Nephron (organoid): Measurements from ENCODE around the gene TRIM9.

Experiments used
- H3K27ac Mint-ChIP-seq, 3 experiments: 2 replicates each; pipeline ENCODE4 v1.8.0; 2020; ENCODE audit warnings: mixed read lengths in 3 of 3, mild to moderate bottlenecking in 2 of 3, moderate library complexity in 1 of 3
- H3K27me3 Mint-ChIP-seq: 2 replicates; pipeline ENCODE4 v1.8.0; 2021; ENCODE audit warnings: low read depth, mild to moderate bottlenecking, moderate library complexity, mixed read lengths
- H3K36me3 Mint-ChIP-seq: 2 replicates; pipeline ENCODE4 v1.8.0; 2020; ENCODE audit warnings: low read depth, mixed read lengths
- H3K4me1 Mint-ChIP-seq: 2 replicates; pipeline ENCODE4 v1.8.0; 2020; ENCODE audit warnings: mixed read lengths
- H3K4me3 Mint-ChIP-seq, 3 experiments: 2 replicates each; pipeline ENCODE4 v1.8.0; 2020; ENCODE audit warnings: mild to moderate bottlenecking in 3 of 3, mixed read lengths in 3 of 3, moderate library complexity in 2 of 3
- H3K9me3 Mint-ChIP-seq: 2 replicates; pipeline ENCODE4 v1.8.0; 2020; ENCODE audit warnings: mixed read lengths
- TF ChIP-seq, protein P1 (sequence below), 3 experiments: fragments of 200-600 bp; sonication (generic); IDR thresholded peaks; one replicate each; pipeline ENCODE4 v1.5.0; 2021; ENCODE audit warnings: antibody characterized with exemption in 3 of 3; ENCODE audit not compliant: unreplicated experiment in 3 of 3

TRIM9 gene

DNA sequence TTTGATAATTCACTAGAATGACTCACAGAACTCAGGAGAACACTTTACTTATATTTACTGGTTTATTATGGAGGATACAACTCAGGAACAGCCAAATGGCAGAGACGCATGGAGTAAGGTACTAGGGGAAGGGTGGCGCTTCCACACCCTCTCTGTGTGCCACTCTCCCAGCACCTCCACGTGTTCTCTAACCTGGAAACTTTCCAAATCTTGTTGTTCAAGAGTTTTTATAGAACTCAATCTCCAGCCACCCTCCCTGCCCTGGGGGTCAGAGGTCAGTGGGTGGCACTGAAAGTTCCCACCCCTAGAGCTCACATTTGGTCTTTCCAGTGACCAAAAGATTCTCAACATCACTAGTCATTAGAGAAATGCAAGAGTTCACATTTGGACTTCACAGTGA, 13.2 kb downstream of the TRIM9 start:
- Mint-ChIP-seq H3K4me1 (peaks cover 28% of the 10 kb centered on the region), H3K27ac (no peak overlapping the region), H3K36me3 (no peaks in the 10 kb centered on the region), H3K4me3 (no peak overlapping the region), H3K27me3 (peaks cover 4% of the 10 kb centered on the region), H3K9me3 (no peaks in the 10 kb centered on the region)
- TF ChIP-seq, protein P1, sequence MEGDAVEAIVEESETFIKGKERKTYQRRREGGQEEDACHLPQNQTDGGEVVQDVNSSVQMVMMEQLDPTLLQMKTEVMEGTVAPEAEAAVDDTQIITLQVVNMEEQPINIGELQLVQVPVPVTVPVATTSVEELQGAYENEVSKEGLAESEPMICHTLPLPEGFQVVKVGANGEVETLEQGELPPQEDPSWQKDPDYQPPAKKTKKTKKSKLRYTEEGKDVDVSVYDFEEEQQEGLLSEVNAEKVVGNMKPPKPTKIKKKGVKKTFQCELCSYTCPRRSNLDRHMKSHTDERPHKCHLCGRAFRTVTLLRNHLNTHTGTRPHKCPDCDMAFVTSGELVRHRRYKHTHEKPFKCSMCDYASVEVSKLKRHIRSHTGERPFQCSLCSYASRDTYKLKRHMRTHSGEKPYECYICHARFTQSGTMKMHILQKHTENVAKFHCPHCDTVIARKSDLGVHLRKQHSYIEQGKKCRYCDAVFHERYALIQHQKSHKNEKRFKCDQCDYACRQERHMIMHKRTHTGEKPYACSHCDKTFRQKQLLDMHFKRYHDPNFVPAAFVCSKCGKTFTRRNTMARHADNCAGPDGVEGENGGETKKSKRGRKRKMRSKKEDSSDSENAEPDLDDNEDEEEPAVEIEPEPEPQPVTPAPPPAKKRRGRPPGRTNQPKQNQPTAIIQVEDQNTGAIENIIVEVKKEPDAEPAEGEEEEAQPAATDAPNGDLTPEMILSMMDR (IDR thresholded peaks at IDR 0.05; ENCODE audit: unreplicated experiment in 3 of 3): no peak

DNA sequence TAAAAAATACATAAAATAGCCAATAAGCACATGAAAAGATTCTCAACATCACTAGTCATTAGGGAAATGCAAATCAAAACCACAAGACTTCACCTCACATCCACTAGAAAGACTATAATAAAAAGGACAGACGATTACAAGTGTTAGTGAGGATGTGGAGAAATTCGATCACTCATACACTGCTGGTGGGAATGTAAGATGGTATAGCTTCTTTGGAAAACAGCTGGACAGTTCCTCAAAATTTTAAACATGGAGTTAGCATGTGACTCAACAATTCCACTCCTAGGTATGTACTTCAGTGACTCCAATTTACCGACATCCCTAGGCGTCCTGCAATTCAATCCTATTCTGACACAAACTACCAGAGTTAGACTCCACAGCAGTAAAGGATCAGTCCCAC, 13.7 kb downstream of the TRIM9 start:
- TF ChIP-seq, protein P1 (IDR thresholded peaks at IDR 0.05; ENCODE audit: unreplicated experiment in 3 of 3): no peak
- H3K4me1 Mint-ChIP-seq: peaks cover 28% of the 10 kb centered on the region
- H3K36me3 Mint-ChIP-seq: no peaks in the 10 kb centered on the region
- peaks cover 4% of the 10 kb centered on the region for H3K27me3 Mint-ChIP-seq
- peak overlapping the region; percentile 18 to 24 (median 21) for H3K27ac Mint-ChIP-seq
- H3K4me3 Mint-ChIP-seq: no peak overlapping the region
- no peaks in the 10 kb centered on the region for H3K9me3 Mint-ChIP-seq

DNA sequence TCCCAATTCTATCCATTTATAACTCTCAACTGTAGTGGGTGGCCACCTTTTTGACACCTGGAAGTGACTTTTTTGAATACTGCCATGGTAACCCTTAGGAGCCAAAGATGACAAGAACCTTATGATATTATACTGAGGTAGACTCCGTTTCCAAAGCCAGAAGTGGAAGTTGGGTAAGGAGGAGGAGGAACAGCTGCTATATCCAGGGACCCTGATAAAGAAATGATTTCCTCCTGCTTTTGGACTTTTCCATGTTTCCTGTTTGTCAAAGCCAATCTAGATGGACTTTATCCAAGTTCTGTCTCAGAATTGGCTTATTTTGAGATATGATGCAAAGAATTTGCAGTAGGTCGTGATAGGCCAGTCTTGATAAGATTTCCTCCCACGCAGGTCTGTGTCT, 14.3 kb downstream of the TRIM9 start:
- Mint-ChIP-seq H3K4me1 (peaks cover 28% of the 10 kb centered on the region), H3K9me3 (no peaks in the 10 kb centered on the region), H3K36me3 (no peaks in the 10 kb centered on the region), H3K27ac (peak overlapping the region; percentile 18 to 58 (median 21)), H3K27me3 (peaks cover 4% of the 10 kb centered on the region), H3K4me3 (no peak overlapping the region)
- TF ChIP-seq, protein P1 (IDR thresholded peaks at IDR 0.05; ENCODE audit: unreplicated experiment in 3 of 3): no peak

DNA sequence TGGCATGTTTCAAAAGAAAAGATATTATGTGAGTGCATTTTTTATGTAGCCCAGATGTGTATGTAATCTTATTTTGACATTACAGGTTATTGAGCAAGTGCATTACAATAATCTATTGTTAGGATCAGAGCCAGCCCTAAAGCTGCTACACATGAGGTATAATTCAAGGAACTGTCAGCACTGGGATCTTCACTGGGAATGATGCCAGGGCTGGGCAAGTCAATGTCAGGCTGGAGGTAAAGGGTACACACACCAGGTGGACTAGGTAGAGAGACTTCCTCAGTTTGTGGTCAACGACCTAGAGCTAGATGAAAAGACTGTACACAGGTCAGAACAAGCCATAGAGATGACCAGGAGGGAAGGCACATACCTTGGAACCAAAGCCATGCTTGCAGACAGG, 15.4 kb downstream of the TRIM9 start:
- H3K4me1 Mint-ChIP-seq: peaks cover 28% of the 10 kb centered on the region
- H3K27me3 Mint-ChIP-seq: peaks cover 4% of the 10 kb centered on the region
- TF ChIP-seq, protein P1 (IDR thresholded peaks at IDR 0.05; ENCODE audit: unreplicated experiment in 3 of 3): no peak
- H3K9me3 Mint-ChIP-seq: no peaks in the 10 kb centered on the region
- H3K27ac Mint-ChIP-seq: peak overlapping the region in 1 of 3 experiments; percentile 18
- no peak overlapping the region for H3K4me3 Mint-ChIP-seq
- H3K36me3 Mint-ChIP-seq: no peaks in the 10 kb centered on the region

DNA sequence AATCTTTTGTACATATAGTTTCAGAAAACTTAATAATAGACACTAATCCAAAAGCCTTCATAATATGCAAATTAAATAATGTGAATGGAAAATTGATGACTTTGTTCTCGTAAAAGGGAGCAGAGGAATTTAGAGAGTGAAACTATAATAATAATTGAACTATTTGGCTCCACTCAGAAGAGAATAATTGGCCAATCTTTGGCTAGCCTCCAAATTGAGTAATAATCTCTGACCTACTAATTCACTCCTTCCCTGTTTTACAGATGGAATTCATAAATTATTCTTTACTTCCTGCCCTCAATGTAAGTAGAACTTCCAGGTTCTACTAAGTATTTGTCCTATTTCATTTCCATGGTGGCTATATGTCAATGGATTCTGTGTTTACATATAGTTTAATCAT, 15.8 kb downstream of the TRIM9 start:
- H3K27me3 Mint-ChIP-seq: peaks cover 4% of the 10 kb centered on the region
- peaks cover 28% of the 10 kb centered on the region for H3K4me1 Mint-ChIP-seq
- H3K27ac Mint-ChIP-seq: peak overlapping the region in 1 of 3 experiments; percentile 18
- TF ChIP-seq, protein P1 (IDR thresholded peaks at IDR 0.05; ENCODE audit: unreplicated experiment in 3 of 3): no peak
- H3K4me3 Mint-ChIP-seq: no peak overlapping the region
- no peaks in the 10 kb centered on the region for H3K36me3 Mint-ChIP-seq
- H3K9me3 Mint-ChIP-seq: no peaks in the 10 kb centered on the region

DNA sequence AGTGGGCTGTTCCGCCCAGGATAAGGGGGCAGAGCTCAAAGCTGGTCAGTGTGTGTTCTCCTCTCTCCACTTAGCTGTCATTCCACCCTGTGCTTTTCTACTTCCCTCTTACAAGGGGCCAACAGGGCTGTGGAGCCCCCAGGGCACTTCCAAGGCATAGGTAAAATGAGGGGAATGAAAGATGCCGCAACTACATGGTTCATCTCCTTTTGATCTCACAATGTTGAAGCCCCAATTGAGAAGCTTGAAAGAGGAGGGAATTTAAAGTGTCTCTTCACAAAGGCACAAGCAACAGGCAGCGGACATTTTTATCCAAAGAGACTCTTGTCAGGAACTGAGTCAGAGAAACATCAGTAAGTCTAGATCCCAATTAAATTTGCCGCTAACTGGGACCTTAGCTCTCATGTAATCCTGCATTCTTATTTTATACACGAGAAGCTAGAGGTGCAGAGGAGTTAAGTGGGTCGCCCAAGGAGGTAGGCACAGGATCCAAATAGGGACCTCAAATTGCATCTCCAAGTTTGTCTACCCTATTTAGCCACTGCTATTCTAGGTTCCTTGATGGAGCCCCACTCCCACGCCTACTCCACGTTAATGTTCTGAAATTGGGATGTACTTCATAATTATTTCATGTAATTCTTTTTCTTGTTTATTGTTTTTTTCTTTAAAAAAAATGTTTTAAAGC, 20.1 kb downstream of the TRIM9 start:
- Mint-ChIP-seq H3K9me3 (no peaks in the 10 kb centered on the region), H3K4me1 (peaks cover 19% of the 10 kb centered on the region), H3K4me3 (no peak overlapping the region), H3K27ac (no peak overlapping the region), H3K27me3 (peaks cover 4% of the 10 kb centered on the region), H3K36me3 (no peaks in the 10 kb centered on the region)
- TF ChIP-seq, protein P1 (IDR thresholded peaks at IDR 0.05; ENCODE audit: unreplicated experiment in 3 of 3): no peak
